Measurements from ENCODE around the gene KCNIP4.

- TF ChIP-seq MAFK (IDR thresholded peaks at IDR 0.05; ENCODE audit: low read depth, low read length) (no peak), USF2 (IDR thresholded peaks at IDR 0.05; ENCODE audit: low read depth, low read length) (no peak), FOS (IDR thresholded peaks at IDR 0.05; ENCODE audit: low read depth, low read length) (no peak), CTCF (conservative IDR thresholded peaks at IDR 0.05; ENCODE audit: low read depth, low read length) (no peak), ELK1 (IDR thresholded peaks at IDR 0.05; ENCODE audit: borderline replicate concordance, low read depth, low read length) (no peak), POLR2A (IDR thresholded peaks at IDR 0.05; ENCODE audit: low read depth, low read length) (no peak), MAZ (IDR thresholded peaks at IDR 0.05; ENCODE audit: borderline replicate concordance, low read depth, low read length) (no peak), RCOR1 (IDR thresholded peaks at IDR 0.05; ENCODE audit: insufficient replicate concordance, low read length) (no peak), RFX5 (IDR thresholded peaks at IDR 0.05; ENCODE audit: low read depth, low read length) (no peak), BHLHE40 (IDR thresholded peaks at IDR 0.05; ENCODE audit: low read depth, low read length) (no peak), RAD21 (IDR thresholded peaks at IDR 0.05; ENCODE audit: low read length) (no peak), CHD1 (IDR thresholded peaks at IDR 0.05; ENCODE audit: low read depth, low read length) (no peak), NFE2L2 (IDR thresholded peaks at IDR 0.05; ENCODE audit: low read depth, low read length) (no peak)
Measured at GRCh38 chr4:20778896-20779295, 1169.7 kb downstream of the KCNIP4 start.
